ENCODE data around the gene MTURN.

MTURN gene

GRCh38 chr7:30206942-30207341 lies 72.2 kb downstream of the MTURN start:
- DNase-seq (ENCODE audit: low read depth), result no peak

- no peak for DNase-seq (ENCODE audit: low read depth)
Measured at GRCh38 chr7:30207376-30207775, 72.6 kb downstream of the MTURN start.

- no peak for DNase-seq (ENCODE audit: low read depth)
Measured at GRCh38 chr7:30209951-30210350, 75.2 kb downstream of the MTURN start.

Measured in fibroblast of gingiva (primary cell).